ENCODE results near the gene PPIP5K2.

DNA sequence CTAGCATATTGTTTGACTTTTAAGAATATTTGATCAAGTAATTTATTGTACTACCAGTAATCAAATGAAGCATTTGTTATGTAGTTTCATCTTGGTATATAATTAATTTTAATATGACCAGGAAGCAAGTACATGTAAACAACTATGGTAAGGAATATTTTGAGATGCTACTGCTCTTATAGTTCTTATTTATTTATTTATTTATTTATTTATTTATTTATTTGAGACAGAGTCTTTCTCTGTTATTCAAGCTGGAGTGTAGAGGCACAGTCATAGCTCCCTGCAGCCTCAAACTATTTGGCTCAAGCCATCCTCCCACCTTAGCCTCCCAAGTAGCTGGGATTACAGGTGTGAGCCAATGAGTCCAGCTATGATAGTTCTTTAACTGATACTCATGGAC is 8.1 kb downstream of the PPIP5K2 start:
- TF ChIP-seq EZH2 (IDR thresholded peaks at IDR 0.05; ENCODE audit: low read depth): no peak
- TF ChIP-seq, protein P1, sequence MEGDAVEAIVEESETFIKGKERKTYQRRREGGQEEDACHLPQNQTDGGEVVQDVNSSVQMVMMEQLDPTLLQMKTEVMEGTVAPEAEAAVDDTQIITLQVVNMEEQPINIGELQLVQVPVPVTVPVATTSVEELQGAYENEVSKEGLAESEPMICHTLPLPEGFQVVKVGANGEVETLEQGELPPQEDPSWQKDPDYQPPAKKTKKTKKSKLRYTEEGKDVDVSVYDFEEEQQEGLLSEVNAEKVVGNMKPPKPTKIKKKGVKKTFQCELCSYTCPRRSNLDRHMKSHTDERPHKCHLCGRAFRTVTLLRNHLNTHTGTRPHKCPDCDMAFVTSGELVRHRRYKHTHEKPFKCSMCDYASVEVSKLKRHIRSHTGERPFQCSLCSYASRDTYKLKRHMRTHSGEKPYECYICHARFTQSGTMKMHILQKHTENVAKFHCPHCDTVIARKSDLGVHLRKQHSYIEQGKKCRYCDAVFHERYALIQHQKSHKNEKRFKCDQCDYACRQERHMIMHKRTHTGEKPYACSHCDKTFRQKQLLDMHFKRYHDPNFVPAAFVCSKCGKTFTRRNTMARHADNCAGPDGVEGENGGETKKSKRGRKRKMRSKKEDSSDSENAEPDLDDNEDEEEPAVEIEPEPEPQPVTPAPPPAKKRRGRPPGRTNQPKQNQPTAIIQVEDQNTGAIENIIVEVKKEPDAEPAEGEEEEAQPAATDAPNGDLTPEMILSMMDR (conservative IDR thresholded peaks at IDR 0.05): no peak

All from PC-9 (cell line).